Gastrocnemius medialis (tissue), 4 donors: Measurements from ENCODE around the gene RBCK1. TPM values are rescaled to one million over a fixed set of nuclear protein-coding genes. Genes with fewer than 3 reads are reported as not detected.

Experiments used
- ATAC-seq, 2 donors: fragments of 150-250 bp; one replicate each; pipeline ENCODE4 v1.9.1; 2016
- DNase-seq, 2 donors: peaks; one replicate each; pipeline ENCODE4 v3.0.0-alpha.2; 2019
- H3K27ac ChIP-seq, 4 donors: fragments of 200-600 bp; sonication (generic); 1 replicate in 1 of 4; 2 replicates in 3 of 4; pipeline ENCODE4 v1.5.1; 2016 to 2018; ENCODE audit warnings: mild to moderate bottlenecking in 2 of 4, moderate library complexity in 1 of 4
- H3K27me3 ChIP-seq, 3 donors: fragments of 200-600 bp; sonication (generic) in 2 of 3; 1 replicate in 1 of 3; 2 replicates in 2 of 3; pipeline versions ENCODE4 v1.5.1 to v1.6.0; 2016 to 2019; ENCODE audit warnings: mild to moderate bottlenecking in 1 of 3, moderate library complexity in 1 of 3
- H3K36me3 ChIP-seq, 2 donors: fragments of 200-600 bp; sonication (generic) in 1 of 2; one replicate each; pipeline ENCODE4 v1.5.1; 2017 to 2018
- H3K4me1 ChIP-seq, 2 donors: fragments of 200-600 bp; sonication (generic) in 1 of 2; one replicate each; pipeline ENCODE4 v1.5.1; 2016 to 2017; ENCODE audit warnings: mild to moderate bottlenecking in 2 of 2
- H3K4me3 ChIP-seq, 4 donors: fragments of 200-600 bp; sonication (generic) in 3 of 4; 1 replicate in 1 of 4; 2 replicates in 3 of 4; pipeline ENCODE4 v1.5.1; 2016 to 2019; ENCODE audit warnings: mild to moderate bottlenecking in 2 of 4
- H3K9me3 ChIP-seq, 3 donors: fragments of 200-600 bp; sonication (generic) in 2 of 3; 1 replicate in 1 of 3; 2 replicates in 2 of 3; pipeline ENCODE4 v1.5.1; 2016 to 2019
- POLR2A ChIP-seq, 2 donors: fragments of 450-650 bp; IDR thresholded peaks; one replicate each; pipeline ENCODE4 v1.6.1; 2017; ENCODE audit warnings: antibody characterized with exemption in 2 of 2, mild to moderate bottlenecking in 2 of 2, moderate library complexity in 2 of 2
- in situ Hi-C, 4 donors: fragments of 200-750 bp; cut with MboI; loops; one replicate each; pipeline versions ENCODE4 v1.15.0 to v1.8.0; 2017; ENCODE audit warnings: low sequenced_read_pairs in 4 of 4
- intact Hi-C: fragments of 100-400 bp; cut with DNase I; formaldehyde crosslinking; loops from one replicate; pipeline ENCODE4 v1.15.1; 2023; ENCODE audit warnings: low total_unique reads
- total RNA-seq, 4 donors: library from RNA; depleted of rRNA; stranded (reverse); fragments of >200 nt; gene quantifications; one replicate each; pipeline versions ENCODE4 v1.1.0 to v1.2.3, GENCODE V29; 2016
- TF ChIP-seq, protein P1 (sequence below), 5 experiments: fragments of 450-650 bp in 3 of 5; fragments of 200-600 bp in 2 of 5; sonication (generic) in 2 of 5; IDR thresholded peaks in 4 of 5; conservative IDR thresholded peaks in 1 of 5; 1 replicate in 4 of 5; 2 replicates in 1 of 5; pipeline ENCODE4 v1.5.1; 2016 to 2019; ENCODE audit warnings: antibody characterized with exemption in 5 of 5, mild to moderate bottlenecking in 3 of 5, moderate library complexity in 3 of 5

The RBCK1 gene
- total RNA-seq, 4 donors from 2014 or later, result 38.6 to 76.5 (median 62.6) TPM

DNA sequence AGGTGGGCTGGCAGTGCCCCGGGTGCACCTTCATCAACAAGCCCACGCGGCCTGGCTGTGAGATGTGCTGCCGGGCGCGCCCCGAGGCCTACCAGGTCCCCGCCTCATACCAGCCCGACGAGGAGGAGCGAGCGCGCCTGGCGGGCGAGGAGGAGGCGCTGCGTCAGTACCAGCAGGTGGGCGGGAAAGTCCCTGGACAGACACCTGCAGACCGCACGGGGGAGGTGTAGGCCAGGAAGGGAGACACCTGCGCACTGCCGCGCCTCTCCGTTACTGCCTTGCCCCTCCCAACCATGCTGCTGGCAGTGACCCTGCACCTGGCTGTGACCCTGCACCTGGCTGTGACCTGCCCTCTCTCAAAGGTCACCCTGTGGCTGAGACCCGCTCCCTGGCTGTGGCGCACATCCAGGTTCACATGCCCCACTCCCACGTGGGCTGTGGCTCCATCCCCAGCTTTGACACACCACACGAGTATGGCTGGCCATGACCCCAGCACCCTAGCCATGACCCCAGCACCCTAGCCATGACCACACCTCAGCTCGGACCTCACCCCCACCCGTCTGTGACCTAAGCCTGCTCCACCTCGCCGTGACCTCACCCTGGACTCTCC, 11.6 kb downstream of the RBCK1 start:
- ATAC-seq (no peak), DNase-seq (no peak)
- H3K27me3 ChIP-seq, result no peaks in the 10 kb centered on the region
- in situ Hi-C loops, result loop anchor here in 1 of 4 donors (10.0 kb wide), 1 partner anchor 55 kb away; no protein-coding TSS in a partner anchor
- no peak overlapping the region for H3K4me3 ChIP-seq
- peaks cover 0 to 43% of the 10 kb centered on the region in 2 donors for H3K36me3 ChIP-seq
- intact Hi-C loops, result no loop called here
- H3K9me3 ChIP-seq, result no peaks in the 10 kb centered on the region
- H3K4me1 ChIP-seq, result peaks cover 3 to 19% of the 10 kb centered on the region in 2 donors
- H3K27ac ChIP-seq, result no peak overlapping the region
- no peak for TF ChIP-seq POLR2A (IDR thresholded peaks at IDR 0.05)
- TF ChIP-seq, protein P1, sequence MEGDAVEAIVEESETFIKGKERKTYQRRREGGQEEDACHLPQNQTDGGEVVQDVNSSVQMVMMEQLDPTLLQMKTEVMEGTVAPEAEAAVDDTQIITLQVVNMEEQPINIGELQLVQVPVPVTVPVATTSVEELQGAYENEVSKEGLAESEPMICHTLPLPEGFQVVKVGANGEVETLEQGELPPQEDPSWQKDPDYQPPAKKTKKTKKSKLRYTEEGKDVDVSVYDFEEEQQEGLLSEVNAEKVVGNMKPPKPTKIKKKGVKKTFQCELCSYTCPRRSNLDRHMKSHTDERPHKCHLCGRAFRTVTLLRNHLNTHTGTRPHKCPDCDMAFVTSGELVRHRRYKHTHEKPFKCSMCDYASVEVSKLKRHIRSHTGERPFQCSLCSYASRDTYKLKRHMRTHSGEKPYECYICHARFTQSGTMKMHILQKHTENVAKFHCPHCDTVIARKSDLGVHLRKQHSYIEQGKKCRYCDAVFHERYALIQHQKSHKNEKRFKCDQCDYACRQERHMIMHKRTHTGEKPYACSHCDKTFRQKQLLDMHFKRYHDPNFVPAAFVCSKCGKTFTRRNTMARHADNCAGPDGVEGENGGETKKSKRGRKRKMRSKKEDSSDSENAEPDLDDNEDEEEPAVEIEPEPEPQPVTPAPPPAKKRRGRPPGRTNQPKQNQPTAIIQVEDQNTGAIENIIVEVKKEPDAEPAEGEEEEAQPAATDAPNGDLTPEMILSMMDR (IDR thresholded peaks at IDR 0.05 in 4 of 5, conservative IDR thresholded peaks at IDR 0.05 in 1 of 5), result no peak

DNA sequence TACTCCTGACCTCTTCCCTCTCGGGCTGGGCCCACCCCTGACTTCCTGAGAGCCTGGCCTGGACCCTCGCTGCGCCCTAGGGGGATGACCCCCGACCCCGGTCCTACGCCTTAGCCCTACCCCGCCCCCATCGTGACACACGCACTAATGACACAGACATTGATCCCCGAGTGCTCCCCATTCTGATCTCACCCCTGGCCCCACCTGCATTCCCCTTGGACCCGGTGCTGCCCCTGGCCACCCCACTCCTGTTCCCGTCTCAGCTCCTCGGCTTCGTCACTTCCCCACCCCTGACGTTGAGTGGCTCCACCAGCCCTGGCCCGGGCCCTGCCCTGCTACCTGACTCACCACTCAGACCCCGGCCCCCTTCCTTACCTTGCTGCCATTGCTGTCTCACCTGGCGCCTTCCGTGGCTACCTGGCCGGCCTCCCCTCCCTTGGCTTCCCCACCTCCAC, 12.1 kb downstream of the RBCK1 start:
- ATAC-seq (no peak), DNase-seq (no peak)
- H3K27me3 ChIP-seq, result no peaks in the 10 kb centered on the region
- TF ChIP-seq, protein P1 (IDR thresholded peaks at IDR 0.05 in 4 of 5, conservative IDR thresholded peaks at IDR 0.05 in 1 of 5), result no peak
- TF ChIP-seq POLR2A (IDR thresholded peaks at IDR 0.05), result no peak
- in situ Hi-C loops, result no loop called here
- H3K4me3 ChIP-seq, result no peak overlapping the region
- H3K4me1 ChIP-seq, result peaks cover 3 to 19% of the 10 kb centered on the region in 2 donors
- no peak overlapping the region for H3K27ac ChIP-seq
- H3K36me3 ChIP-seq, result peaks cover 0 to 43% of the 10 kb centered on the region in 2 donors
- H3K9me3 ChIP-seq, result no peaks in the 10 kb centered on the region
- intact Hi-C loops, result no loop called here

DNA sequence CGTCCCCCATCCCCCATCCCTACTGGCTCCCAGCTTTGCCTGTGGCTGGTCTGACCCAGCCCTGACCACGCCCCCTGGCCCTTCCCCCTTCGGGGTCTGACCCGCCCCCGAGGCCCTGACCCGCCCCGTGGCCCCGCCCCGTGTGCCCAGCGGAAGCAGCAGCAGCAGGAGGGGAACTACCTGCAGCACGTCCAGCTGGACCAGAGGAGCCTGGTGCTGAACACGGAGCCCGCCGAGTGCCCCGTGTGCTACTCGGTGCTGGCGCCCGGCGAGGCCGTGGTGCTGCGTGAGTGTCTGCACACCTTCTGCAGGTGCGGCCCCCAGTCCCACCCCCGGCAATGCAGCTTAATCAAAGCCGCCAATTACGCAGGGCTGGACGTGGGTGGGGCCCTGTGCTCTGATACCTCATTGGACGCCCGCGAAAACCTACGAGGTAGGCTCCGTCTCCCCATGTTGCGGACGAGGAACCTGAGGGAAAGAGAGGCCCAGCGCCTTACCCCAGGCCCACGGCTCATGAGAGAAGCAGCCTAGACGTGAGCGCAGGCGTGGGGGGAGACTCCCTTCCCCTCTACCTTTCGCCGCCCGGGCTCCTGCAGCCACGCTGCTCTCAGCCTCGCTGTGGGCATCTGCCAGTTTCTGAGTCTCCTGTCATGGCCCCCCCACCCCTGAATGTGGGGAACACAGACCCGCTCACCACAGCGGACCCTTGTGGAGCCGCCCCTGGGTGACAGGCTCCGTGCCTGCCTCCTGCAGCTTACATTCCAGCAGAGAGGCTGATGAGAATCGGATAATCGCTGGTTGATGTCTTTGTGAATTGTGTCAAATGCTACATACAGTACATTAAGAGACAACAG, 12.8 kb downstream of the RBCK1 start:
- in situ Hi-C loops (no loop called here), intact Hi-C loops (no loop called here)
- DNase-seq (no peak), ATAC-seq (no peak)
- peaks cover 0 to 13% of the 10 kb centered on the region in 2 donors for H3K4me1 ChIP-seq
- no peak overlapping the region for H3K4me3 ChIP-seq
- peaks cover 0 to 43% of the 10 kb centered on the region in 2 donors for H3K36me3 ChIP-seq
- no peak overlapping the region for H3K27ac ChIP-seq
- H3K27me3 ChIP-seq, result no peaks in the 10 kb centered on the region
- H3K9me3 ChIP-seq, result no peaks in the 10 kb centered on the region
- no peak for TF ChIP-seq POLR2A (IDR thresholded peaks at IDR 0.05)
- TF ChIP-seq, protein P1 (IDR thresholded peaks at IDR 0.05 in 4 of 5, conservative IDR thresholded peaks at IDR 0.05 in 1 of 5), result no peak

DNA sequence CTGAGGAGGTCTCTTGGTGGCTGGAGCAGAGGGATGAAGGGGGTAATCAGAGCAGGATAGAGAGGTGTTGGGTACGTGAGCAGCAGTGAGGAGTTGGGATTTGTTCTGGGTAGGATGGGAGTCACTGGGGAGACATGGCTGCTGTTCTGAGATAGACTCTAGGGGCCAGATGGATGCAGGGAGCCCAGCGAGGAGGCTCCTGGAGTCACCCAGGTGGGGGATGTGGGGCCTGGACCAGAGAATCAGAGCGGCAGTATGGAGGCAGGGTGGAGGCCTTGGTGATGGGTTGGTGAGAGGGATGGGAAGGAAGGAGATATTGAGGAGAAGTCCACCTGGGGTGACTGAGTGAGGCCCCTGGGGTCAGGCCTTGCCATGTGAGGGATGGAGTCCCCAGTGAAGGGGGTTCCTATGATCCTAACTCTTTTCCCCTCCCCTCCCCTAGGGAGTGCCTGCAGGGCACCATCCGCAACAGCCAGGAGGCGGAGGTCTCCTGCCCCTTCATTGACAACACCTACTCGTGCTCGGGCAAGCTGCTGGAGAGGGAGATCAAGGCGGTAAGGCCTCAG, 13.7 kb downstream of the RBCK1 start:
- peaks cover 0 to 7% of the 10 kb centered on the region in 2 donors for H3K4me1 ChIP-seq
- intact Hi-C loops, result no loop called here
- H3K4me3 ChIP-seq, result no peak overlapping the region
- DNase-seq (no peak), ATAC-seq (no peak)
- H3K9me3 ChIP-seq, result no peaks in the 10 kb centered on the region
- in situ Hi-C loops, result no loop called here
- no peak for TF ChIP-seq POLR2A (IDR thresholded peaks at IDR 0.05)
- TF ChIP-seq, protein P1 (IDR thresholded peaks at IDR 0.05 in 4 of 5, conservative IDR thresholded peaks at IDR 0.05 in 1 of 5), result no peak
- no peaks in the 10 kb centered on the region for H3K27me3 ChIP-seq
- H3K36me3 ChIP-seq, result peaks cover 0 to 43% of the 10 kb centered on the region in 2 donors
- H3K27ac ChIP-seq, result no peak overlapping the region
